Stimulated activated naive CD4-positive, alpha-beta T cell treated with Interleukin-2 at 50 U/mL for 16 hours (primary cell): ENCODE results near the gene P3H2.

ENCODE experiments used
- DNase-seq: peaks from one replicate; lab custom pipeline; 2025; lab: John Stamatoyannopoulos, UW

P3H2 gene

GRCh38 chr3:190017521-190018288 lies 103.0 kb downstream of the P3H2 start:
- no peak for DNase-seq

- DNase-seq, result no peak
Observed at GRCh38 chr3:190016966-190017365, 103.7 kb downstream of the P3H2 start.

- no peak for DNase-seq
Observed at GRCh38 chr3:190014940-190015339, 105.8 kb downstream of the P3H2 start.

- DNase-seq, result no peak
Observed at GRCh38 chr3:190013943-190014924, 106.5 kb downstream of the P3H2 start.

- no peak for DNase-seq
Observed at GRCh38 chr3:190012784-190013183, 107.9 kb downstream of the P3H2 start.

- DNase-seq, result no peak
Observed at GRCh38 chr3:190012314-190012782, 108.3 kb downstream of the P3H2 start.

- no peak for DNase-seq
Observed at GRCh38 chr3:190010486-190010885, 110.2 kb downstream of the P3H2 start.

- no peak for DNase-seq
Observed at GRCh38 chr3:190009614-190010013, 111.1 kb downstream of the P3H2 start.

GRCh38 chr3:190008432-190008831 lies 112.3 kb downstream of the P3H2 start:
- no peak for DNase-seq

- DNase-seq, result no peak
Observed at GRCh38 chr3:190005343-190006113, 115.2 kb downstream of the P3H2 start.

- no peak for DNase-seq
Observed at GRCh38 chr3:190004656-190005055, 116.0 kb downstream of the P3H2 start.

- no peak for DNase-seq
Observed at GRCh38 chr3:190003681-190004123, 117.0 kb downstream of the P3H2 start.

- no peak for DNase-seq
Observed at GRCh38 chr3:190003068-190003467, 117.6 kb downstream of the P3H2 start.

GRCh38 chr3:190001426-190001825 lies 119.3 kb downstream of the P3H2 start:
- DNase-seq, result no peak

GRCh38 chr3:190000861-190001196 lies 119.9 kb downstream of the P3H2 start:
- no peak for DNase-seq

GRCh38 chr3:190000187-190000860 lies 120.4 kb downstream of the P3H2 start:
- DNase-seq, result no peak

GRCh38 chr3:189999718-190000117 lies 121.0 kb downstream of the P3H2 start:
- no peak for DNase-seq

GRCh38 chr3:189995129-189995528 lies 125.6 kb downstream of the P3H2 start:
- DNase-seq, result no peak

GRCh38 chr3:189990826-189991225 lies 129.9 kb downstream of the P3H2 start:
- DNase-seq, result no peak

- DNase-seq, result no peak
Observed at GRCh38 chr3:189988854-189989253, 131.8 kb downstream of the P3H2 start.

GRCh38 chr3:189988322-189988721 lies 132.4 kb downstream of the P3H2 start:
- DNase-seq, result no peak

- no peak for DNase-seq
Observed at GRCh38 chr3:189985948-189986347, 134.7 kb downstream of the P3H2 start.
